Measurements from ENCODE around the gene CKLF.

DNA sequence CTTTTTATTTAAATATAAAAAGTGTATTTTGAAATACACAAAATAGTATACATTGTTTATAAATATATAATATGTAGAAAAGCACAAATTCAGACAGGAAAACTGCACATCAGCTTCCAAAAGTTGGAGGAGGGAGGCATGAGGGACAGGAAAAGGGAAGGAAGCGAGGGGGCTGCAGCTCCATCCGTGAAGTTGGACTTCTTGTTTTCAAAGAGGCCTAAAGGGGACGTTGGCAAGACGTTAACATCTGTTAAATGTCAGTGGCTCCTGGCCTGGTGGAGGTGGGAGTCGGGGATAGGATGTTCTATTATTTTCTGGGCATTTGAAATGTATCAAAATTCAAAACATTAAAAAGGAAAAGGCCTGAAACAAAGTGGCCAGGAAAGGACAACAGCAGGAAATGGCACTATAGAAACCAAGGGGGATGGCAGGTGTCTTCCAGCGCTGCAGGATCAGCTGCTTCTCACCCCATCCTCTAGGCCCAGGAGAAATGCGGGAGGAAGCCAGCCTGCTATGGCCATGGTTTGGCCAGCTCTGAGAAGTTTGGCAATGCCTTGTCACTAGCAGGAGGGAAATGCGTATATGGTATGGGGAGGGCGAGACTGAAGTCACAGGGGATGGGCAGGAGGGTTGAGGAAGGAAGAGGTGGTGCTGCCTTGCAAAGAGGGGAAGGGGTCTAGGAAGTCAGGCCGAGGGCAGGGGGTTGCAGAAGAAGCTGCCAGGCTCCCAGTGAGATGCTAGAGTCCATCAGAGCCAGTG, 33.3 kb downstream of the CKLF start:
- TF ChIP-seq, protein P1, sequence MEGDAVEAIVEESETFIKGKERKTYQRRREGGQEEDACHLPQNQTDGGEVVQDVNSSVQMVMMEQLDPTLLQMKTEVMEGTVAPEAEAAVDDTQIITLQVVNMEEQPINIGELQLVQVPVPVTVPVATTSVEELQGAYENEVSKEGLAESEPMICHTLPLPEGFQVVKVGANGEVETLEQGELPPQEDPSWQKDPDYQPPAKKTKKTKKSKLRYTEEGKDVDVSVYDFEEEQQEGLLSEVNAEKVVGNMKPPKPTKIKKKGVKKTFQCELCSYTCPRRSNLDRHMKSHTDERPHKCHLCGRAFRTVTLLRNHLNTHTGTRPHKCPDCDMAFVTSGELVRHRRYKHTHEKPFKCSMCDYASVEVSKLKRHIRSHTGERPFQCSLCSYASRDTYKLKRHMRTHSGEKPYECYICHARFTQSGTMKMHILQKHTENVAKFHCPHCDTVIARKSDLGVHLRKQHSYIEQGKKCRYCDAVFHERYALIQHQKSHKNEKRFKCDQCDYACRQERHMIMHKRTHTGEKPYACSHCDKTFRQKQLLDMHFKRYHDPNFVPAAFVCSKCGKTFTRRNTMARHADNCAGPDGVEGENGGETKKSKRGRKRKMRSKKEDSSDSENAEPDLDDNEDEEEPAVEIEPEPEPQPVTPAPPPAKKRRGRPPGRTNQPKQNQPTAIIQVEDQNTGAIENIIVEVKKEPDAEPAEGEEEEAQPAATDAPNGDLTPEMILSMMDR (IDR thresholded peaks at IDR 0.05) = no peak
- TF ChIP-seq POLR2A (IDR thresholded peaks at IDR 0.05) = no peak
